Tibial nerve (tissue), 4 donors: ENCODE measurements around the gene APCDD1.

Source experiments
- CTCF ChIP-seq, 5 experiments: fragments of 200-600 bp in 3 of 5; fragments of 450-650 bp in 2 of 5; sonication (generic) in 3 of 5; IDR thresholded peaks; one replicate each; pipeline ENCODE4 v1.5.1; 2016 to 2019; ENCODE audit warnings: antibody characterized with exemption in 5 of 5, mild to moderate bottlenecking in 3 of 5, moderate library complexity in 2 of 5
- EP300 ChIP-seq, 2 donors: sonication (generic); formaldehyde crosslinking; IDR thresholded peaks; one replicate each; pipeline ENCODE4 v1.6.1; 2017; ENCODE audit warnings: antibody characterized with exemption in 2 of 2, mild to moderate bottlenecking in 1 of 2
- POLR2A ChIP-seq, 2 donors: fragments of 450-650 bp; IDR thresholded peaks; one replicate each; pipeline ENCODE4 v1.6.1; 2017; ENCODE audit warnings: antibody characterized with exemption in 2 of 2, mild to moderate bottlenecking in 2 of 2, moderate library complexity in 2 of 2

GRCh38 chr18:10470429-10470828 is 16.0 kb downstream of the APCDD1 start:
- TF ChIP-seq CTCF (IDR thresholded peaks at IDR 0.05) (no peak), POLR2A (IDR thresholded peaks at IDR 0.05) (no peak), EP300 (IDR thresholded peaks at IDR 0.05) (no peak)
